HEK293 (cell line): ENCODE measurements around the gene SLC29A1.

Source experiments
- EGR2 ChIP-seq: fragments of 450-650 bp; formaldehyde crosslinking; IDR thresholded peaks from 2 replicates; pipeline ENCODE4 v1.5.1; 2016; ENCODE audit warnings: low read depth, missing biosample characterization, missing genetic modification characterization
- GLIS1 ChIP-seq: fragments of 450-650 bp; formaldehyde crosslinking; IDR thresholded peaks from 2 replicates; pipeline ENCODE4 v1.5.1; 2016; ENCODE audit warnings: missing biosample characterization, missing genetic modification characterization
- GLIS2 ChIP-seq: fragments of 450-650 bp; formaldehyde crosslinking; IDR thresholded peaks from 2 replicates; pipeline ENCODE4 v1.5.1; 2016; ENCODE audit warnings: missing biosample characterization, missing genetic modification characterization
- HIC1 ChIP-seq: fragments of 450-650 bp; formaldehyde crosslinking; IDR thresholded peaks from 2 replicates; pipeline ENCODE4 v1.5.1; 2016; ENCODE audit warnings: missing biosample characterization, missing genetic modification characterization
- HOXC10 ChIP-seq: sonication (generic); formaldehyde crosslinking; IDR thresholded peaks from 2 replicates; pipeline ENCODE4 v1.8.1; 2023; ENCODE audit warnings: mild to moderate bottlenecking, missing genetic modification reagents
- IKZF3 ChIP-seq: fragments of 450-650 bp; IDR thresholded peaks from 2 replicates; pipeline ENCODE4 v1.5.0; 2018; ENCODE audit warnings: missing biosample characterization, mild to moderate bottlenecking, missing genetic modification characterization, moderate library complexity
- KLF10 ChIP-seq: fragments of 450-650 bp; IDR thresholded peaks from 2 replicates; pipeline ENCODE4 v1.5.1; 2018; ENCODE audit warnings: missing biosample characterization, mild to moderate bottlenecking, missing genetic modification characterization
- KLF17 ChIP-seq: fragments of 450-650 bp; formaldehyde crosslinking; IDR thresholded peaks from 2 replicates; pipeline ENCODE4 v1.5.1; 2016; ENCODE audit warnings: missing biosample characterization, missing genetic modification characterization
- OSR2 ChIP-seq: fragments of 450-650 bp; formaldehyde crosslinking; IDR thresholded peaks from 2 replicates; pipeline ENCODE4 v1.5.1; 2016; ENCODE audit warnings: missing biosample characterization, missing genetic modification characterization
- PRDM1 ChIP-seq: fragments of 450-650 bp; formaldehyde crosslinking; IDR thresholded peaks from 2 replicates; pipeline ENCODE4; 2016; ENCODE audit warnings: missing biosample characterization, missing genetic modification characterization
- PRDM10 ChIP-seq: fragments of 450-650 bp; formaldehyde crosslinking; IDR thresholded peaks from 2 replicates; pipeline ENCODE4 v1.5.1; 2016; ENCODE audit warnings: missing biosample characterization, missing genetic modification characterization
- REST ChIP-seq: fragments of 450-650 bp; formaldehyde crosslinking; IDR thresholded peaks from 2 replicates; pipeline ENCODE4 v1.5.1; 2016; ENCODE audit warnings: missing biosample characterization, missing genetic modification characterization
- SCRT1 ChIP-seq: fragments of 450-650 bp; formaldehyde crosslinking; IDR thresholded peaks from 2 replicates; pipeline ENCODE4 v1.5.1; 2016; ENCODE audit warnings: missing biosample characterization, missing genetic modification characterization, borderline replicate concordance
- TCF7L2 ChIP-seq: IDR thresholded peaks from 2 replicates; pipeline ENCODE4 v1.6.1; 2011; ENCODE audit warnings: low read depth, mild to moderate bottlenecking, inconsistent platforms, low read length, moderate library complexity, borderline replicate concordance
- YY1 ChIP-seq: fragments of 450-650 bp; formaldehyde crosslinking; IDR thresholded peaks from 2 replicates; pipeline ENCODE4 v1.5.1; 2018; ENCODE audit warnings: missing biosample characterization, missing genetic modification characterization
- ZBTB1 ChIP-seq: fragments of 450-650 bp; formaldehyde crosslinking; IDR thresholded peaks from 2 replicates; pipeline ENCODE4 v1.5.1; 2016; ENCODE audit warnings: missing biosample characterization, missing genetic modification characterization
- ZIC2 ChIP-seq: fragments of 450-650 bp; formaldehyde crosslinking; IDR thresholded peaks from 2 replicates; pipeline ENCODE4 v1.5.1; 2016; ENCODE audit warnings: missing biosample characterization, missing genetic modification characterization
- ZNF140 ChIP-seq: fragments of 450-650 bp; formaldehyde crosslinking; IDR thresholded peaks from 2 replicates; pipeline ENCODE4 v1.5.1; 2016; ENCODE audit warnings: missing biosample characterization, missing genetic modification characterization
- ZNF157 ChIP-seq: fragments of 450-650 bp; formaldehyde crosslinking; IDR thresholded peaks from 2 replicates; pipeline ENCODE4 v1.5.1; 2016; ENCODE audit warnings: missing biosample characterization, missing genetic modification characterization
- ZNF19 ChIP-seq: fragments of 450-650 bp; formaldehyde crosslinking; IDR thresholded peaks from 2 replicates; pipeline ENCODE4; 2016; ENCODE audit warnings: missing biosample characterization, missing genetic modification characterization, low read depth
- ZNF23 ChIP-seq: fragments of 450-650 bp; formaldehyde crosslinking; IDR thresholded peaks from 2 replicates; pipeline ENCODE4 v1.5.1; 2016; ENCODE audit warnings: missing biosample characterization, missing genetic modification characterization, borderline replicate concordance
- ZNF48 ChIP-seq: fragments of 450-650 bp; formaldehyde crosslinking; IDR thresholded peaks from 2 replicates; pipeline ENCODE4 v1.5.1; 2016; ENCODE audit warnings: missing biosample characterization, missing genetic modification characterization
- ZNF501 ChIP-seq: fragments of 450-650 bp; formaldehyde crosslinking; IDR thresholded peaks from 2 replicates; pipeline ENCODE4 v1.5.1; 2016; ENCODE audit warnings: missing biosample characterization, missing genetic modification characterization
- ZNF544 ChIP-seq: fragments of 450-650 bp; formaldehyde crosslinking; IDR thresholded peaks from 2 replicates; pipeline ENCODE4 v1.5.0; 2017; ENCODE audit warnings: missing biosample characterization, missing genetic modification characterization
- ZNF560 ChIP-seq: fragments of 450-650 bp; formaldehyde crosslinking; IDR thresholded peaks from 2 replicates; pipeline ENCODE4 v1.5.1; 2017; ENCODE audit warnings: missing biosample characterization, missing genetic modification characterization, borderline replicate concordance
- ZNF677 ChIP-seq: fragments of 450-650 bp; IDR thresholded peaks from 2 replicates; pipeline ENCODE4 v1.5.0; 2018; ENCODE audit warnings: missing biosample characterization, mild to moderate bottlenecking, missing genetic modification characterization, moderate library complexity
- ZNF701 ChIP-seq: fragments of 450-650 bp; formaldehyde crosslinking; IDR thresholded peaks from 2 replicates; pipeline ENCODE4 v1.5.1; 2016; ENCODE audit warnings: missing biosample characterization, missing genetic modification characterization
- ZNF777 ChIP-seq: fragments of 450-650 bp; formaldehyde crosslinking; IDR thresholded peaks from 2 replicates; pipeline ENCODE4 v1.5.1; 2017; ENCODE audit warnings: missing biosample characterization, missing genetic modification characterization, borderline replicate concordance
- ZSCAN30 ChIP-seq: fragments of 450-650 bp; IDR thresholded peaks from 2 replicates; pipeline ENCODE4 v1.5.1; 2018; ENCODE audit warnings: missing biosample characterization, mild to moderate bottlenecking, missing genetic modification characterization, moderate library complexity
- TF ChIP-seq, protein P1 (sequence below): fragments of 450-650 bp; formaldehyde crosslinking; IDR thresholded peaks from 2 replicates; pipeline ENCODE4 v1.5.1; 2016; ENCODE audit warnings: missing biosample characterization, missing genetic modification characterization

Gene SLC29A1

DNA sequence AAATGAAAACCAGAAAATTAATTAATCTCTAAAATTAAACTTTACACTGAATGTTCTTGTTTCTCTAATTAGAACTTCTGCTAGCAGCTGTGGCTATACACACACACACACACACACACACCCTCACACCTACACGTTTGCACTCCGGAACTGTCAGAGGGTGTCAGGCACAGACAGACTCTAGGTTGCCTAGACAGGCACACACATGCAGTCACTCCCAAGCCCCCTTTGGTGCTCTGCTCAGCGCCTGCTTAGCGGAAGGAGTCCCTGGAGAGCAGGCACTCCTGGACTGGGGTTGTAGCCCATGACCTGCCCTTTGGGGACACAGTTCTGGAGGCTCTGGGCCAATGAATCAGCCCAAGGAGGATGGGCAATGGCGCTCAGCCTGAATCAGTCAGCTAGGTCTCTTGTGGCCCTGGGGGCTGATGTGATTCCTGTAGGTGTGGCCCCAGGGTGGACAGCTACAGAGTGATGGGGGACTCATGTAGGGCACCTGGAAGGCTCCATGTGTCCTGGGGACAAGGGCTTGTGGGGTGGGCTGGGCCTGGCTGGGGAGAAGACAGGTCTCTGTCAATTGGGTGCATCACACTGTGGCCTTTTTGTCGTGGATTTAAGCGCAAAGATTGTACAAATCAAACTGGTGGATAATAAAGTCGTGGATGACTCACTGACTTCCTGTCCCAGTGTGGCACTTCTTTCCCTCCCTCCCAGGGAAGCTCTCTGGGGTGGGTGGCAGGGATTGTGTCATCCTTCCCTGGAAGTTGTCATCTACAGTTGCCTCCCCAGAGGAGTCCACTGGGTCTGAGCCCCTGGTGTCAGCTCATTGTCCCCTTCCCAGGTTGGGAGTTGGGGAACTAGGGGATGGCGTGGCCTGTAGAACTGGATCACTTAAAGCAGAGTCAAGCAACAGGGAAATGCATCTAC is 55.6 kb downstream of the SLC29A1 start (continued):
- TF ChIP-seq OSR2 (tag by site-specific recombination), result no peak
- no peak for TF ChIP-seq ZNF677 (tag by site-specific recombination)
- no peak for TF ChIP-seq SCRT1 (tag by site-specific recombination)
- no peak for TF ChIP-seq PRDM1
- no peak for TF ChIP-seq REST (tag by site-specific recombination)
- no peak for TF ChIP-seq ZBTB1
- no peak for TF ChIP-seq ZNF140 (tag by site-specific recombination)
- TF ChIP-seq ZNF777 (tag by site-specific recombination), result no peak
- TF ChIP-seq GLIS2 (tag by site-specific recombination), result 0 out of 2 replicates have a peak, but pooled peaks have one; percentile 47
- TF ChIP-seq ZNF544 (tag by site-specific recombination), result no peak
- TF ChIP-seq ZNF19 (tag by site-specific recombination), result no peak
- peak; percentile 82 for TF ChIP-seq GLIS1
- TF ChIP-seq YY1 (tag by site-specific recombination), result no peak
- TF ChIP-seq ZNF48 (tag by site-specific recombination), result no peak
- peak; percentile 55 for TF ChIP-seq KLF17
- TF ChIP-seq ZNF701 (tag by site-specific recombination), result peak; percentile 98
- TF ChIP-seq, protein P1, sequence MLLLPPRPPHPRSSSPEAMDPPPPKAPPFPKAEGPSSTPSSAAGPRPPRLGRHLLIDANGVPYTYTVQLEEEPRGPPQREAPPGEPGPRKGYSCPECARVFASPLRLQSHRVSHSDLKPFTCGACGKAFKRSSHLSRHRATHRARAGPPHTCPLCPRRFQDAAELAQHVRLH (tag by site-specific recombination), result no peak
- TF ChIP-seq ZNF23 (tag by site-specific recombination), result no peak
- peak; percentile 69 for TF ChIP-seq EGR2
- TF ChIP-seq ZNF560 (tag by site-specific recombination), result no peak
- TF ChIP-seq ZSCAN30 (tag by site-specific recombination), result no peak
- no peak for TF ChIP-seq PRDM10
- no peak for TF ChIP-seq KLF10 (tag by site-specific recombination)
- TF ChIP-seq ZNF157, result no peak
- no peak for TF ChIP-seq HOXC10
- TF ChIP-seq HIC1 (tag by site-specific recombination), result no peak
- peak; percentile 33 for TF ChIP-seq ZIC2 (tag by site-specific recombination)
- TF ChIP-seq TCF7L2, result no peak
- TF ChIP-seq ZNF501 (tag by site-specific recombination), result no peak
- no peak for TF ChIP-seq IKZF3
